HuH-7 (cell line): ENCODE data around the gene TTLL6.
"Not testable (repeated sequence)": the region's sequence is repeated elsewhere in the genome, so short reads cannot be mapped to it uniquely, and the experiment has no call there.

ENCODE experiments used
- DNase-seq: peaks from one replicate; pipeline ENCODE4 v3.0.0; 2011; ENCODE audit warnings: low spot score

Gene TTLL6

DNA sequence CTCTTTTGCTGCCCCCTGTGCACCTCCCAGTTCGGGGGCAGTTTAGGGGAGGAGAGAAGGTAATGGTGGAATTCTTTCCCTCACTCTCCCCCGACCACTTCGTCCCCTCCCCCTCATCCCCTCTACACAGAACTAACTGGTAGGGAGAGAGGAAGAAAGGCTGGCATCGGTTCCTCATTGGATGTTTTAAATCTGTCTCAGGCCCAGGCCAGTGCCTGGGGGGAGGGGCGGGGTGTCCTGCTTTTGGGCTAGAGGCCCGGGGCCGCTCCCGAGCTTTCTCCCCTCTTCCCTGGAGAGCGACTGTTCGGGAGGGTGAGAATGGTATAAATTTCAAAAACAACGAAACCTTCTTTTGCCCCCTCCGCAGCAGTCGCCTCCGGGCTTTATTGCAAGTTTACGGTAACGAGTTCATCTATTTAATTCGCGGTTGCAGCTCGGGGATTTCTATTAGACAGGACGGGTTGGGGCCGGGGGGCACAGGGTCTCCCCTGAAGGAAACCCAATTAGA, 94.1 kb downstream of the TTLL6 start, which contains the start of gene PRAC2:
PRAC2 (plus strand) TSS at position 271 of the 508 bp plus-strand sequence. CDS start 1,226 bp downstream, outside the sequence.
- DNase-seq: no peak

DNA sequence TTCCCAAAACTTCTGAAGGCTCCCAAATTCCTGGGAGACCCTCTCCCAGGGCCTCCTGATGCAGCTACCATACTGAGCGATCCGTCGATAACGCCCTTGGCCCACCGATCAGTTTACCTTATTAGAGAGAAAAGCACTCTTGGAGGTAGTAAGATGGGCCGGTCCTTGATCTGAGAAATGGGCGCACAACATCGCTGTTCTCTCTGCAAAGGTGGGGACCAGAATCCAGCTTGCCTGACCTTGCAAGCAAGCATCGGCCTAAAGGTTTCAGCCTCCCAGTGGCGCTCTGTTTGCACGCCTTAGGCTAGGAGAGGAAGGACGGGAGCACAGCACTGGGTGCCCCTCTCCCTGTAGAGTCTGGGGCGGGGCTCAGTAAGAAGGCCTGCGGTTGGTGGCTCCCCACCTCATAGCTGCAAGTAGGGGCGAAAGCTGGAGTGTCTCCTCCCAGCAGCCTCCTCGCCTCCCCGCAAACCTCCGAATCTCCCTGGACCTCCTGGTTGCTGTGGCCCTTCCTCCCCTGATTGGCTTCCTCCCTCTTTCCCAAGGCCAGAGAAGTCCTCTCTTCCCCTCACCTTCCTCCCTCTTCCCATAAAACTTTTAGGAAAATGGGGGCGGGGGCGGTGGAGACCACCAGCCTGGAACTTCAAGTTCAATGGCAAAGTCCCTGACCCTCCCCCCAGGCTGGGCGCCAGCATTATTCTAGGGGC, 94.7 kb downstream of the TTLL6 start, which contains the start of gene PRAC1:
PRAC1 (minus strand) TSS at position 318 of the 707 bp plus-strand sequence; CDS start at position 192, 126 bp downstream.
- no peak for DNase-seq

DNA sequence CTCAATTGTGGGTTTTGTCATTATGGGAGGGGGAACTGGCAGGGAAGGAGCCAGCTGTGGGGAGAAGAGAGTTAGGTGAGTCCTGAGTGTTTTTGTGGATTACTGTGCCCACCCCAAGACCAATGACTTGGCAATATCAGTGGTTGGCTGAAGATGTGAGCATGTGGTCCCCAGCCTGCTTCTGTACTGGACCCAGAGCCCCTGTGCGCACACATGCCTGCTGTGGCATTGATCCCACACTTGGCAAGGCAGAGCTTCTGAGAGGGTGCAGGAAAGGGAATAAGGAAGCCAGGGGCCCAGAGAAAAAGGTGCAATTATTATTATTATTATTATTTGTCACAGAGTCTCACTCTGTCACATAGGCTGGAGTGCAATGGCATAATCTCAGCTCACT, 96.0 kb downstream of the TTLL6 start:
- no peak for DNase-seq

DNA sequence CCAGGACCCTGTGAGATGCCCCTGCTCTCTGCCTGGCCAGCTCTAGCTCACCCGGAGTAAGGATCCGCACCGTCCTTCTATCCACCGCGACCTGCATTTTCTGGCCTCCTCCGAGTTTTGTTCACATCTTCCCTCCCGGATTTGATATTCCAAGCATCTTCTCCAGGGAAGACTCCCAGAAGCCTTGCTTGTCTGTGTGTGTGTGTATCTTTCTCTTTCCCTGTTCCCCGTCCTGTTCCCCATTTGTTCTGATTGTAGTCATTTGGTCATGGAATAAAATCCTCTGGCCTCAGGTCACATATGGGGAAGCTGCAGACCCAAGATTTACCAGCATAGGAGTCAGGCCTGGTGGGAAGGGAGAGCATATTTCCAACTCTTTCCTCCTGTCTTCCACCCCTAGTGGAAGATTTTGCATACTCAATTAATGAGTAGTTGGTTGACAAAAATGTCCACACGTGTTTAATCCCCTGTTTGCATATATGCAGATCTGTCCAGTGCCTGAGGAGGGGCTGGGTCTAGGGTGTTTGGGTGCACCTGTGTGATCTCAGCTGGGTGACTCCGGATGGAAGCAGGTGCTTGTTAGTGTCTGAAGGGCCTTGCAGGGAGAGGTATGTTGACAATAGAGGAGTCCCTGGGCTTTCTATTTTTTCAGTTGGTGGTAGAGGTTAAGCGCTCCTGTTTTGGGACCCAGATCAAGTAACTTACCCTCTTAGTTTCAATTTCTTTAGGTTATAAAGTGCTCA, 96.6 kb downstream of the TTLL6 start:
- DNase-seq: no peak

DNA sequence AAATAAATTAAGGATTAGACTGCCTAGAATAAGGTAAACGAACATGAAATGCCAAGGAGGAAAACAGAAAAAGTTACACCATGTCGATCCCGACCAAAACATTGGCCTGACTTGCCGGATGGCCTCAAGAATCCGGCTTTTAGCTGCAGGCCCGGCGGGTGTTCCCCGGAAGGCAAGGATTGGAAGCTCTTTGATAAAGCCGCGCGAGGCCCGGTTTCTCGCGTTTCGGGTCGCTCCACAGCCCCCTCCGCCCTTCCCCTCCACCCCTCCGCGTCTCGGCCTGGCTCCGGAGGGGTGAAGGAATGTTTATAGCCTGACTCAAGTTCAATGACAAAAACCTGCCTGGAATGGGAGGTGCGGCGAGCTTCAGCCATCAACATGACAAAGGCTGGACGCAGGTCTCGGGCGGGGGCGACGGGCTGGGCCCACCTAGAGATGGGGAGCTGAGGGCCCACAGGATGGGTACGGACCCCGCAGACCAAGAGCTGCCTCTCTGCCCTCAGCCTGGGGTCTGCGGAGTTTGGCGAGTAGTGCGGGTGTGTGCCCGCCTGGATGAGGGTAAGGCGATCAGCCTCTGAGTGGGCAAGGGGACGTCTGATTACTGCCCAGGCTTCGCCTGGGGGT, 97.3 kb downstream of the TTLL6 start:
- DNase-seq: no peak

DNA sequence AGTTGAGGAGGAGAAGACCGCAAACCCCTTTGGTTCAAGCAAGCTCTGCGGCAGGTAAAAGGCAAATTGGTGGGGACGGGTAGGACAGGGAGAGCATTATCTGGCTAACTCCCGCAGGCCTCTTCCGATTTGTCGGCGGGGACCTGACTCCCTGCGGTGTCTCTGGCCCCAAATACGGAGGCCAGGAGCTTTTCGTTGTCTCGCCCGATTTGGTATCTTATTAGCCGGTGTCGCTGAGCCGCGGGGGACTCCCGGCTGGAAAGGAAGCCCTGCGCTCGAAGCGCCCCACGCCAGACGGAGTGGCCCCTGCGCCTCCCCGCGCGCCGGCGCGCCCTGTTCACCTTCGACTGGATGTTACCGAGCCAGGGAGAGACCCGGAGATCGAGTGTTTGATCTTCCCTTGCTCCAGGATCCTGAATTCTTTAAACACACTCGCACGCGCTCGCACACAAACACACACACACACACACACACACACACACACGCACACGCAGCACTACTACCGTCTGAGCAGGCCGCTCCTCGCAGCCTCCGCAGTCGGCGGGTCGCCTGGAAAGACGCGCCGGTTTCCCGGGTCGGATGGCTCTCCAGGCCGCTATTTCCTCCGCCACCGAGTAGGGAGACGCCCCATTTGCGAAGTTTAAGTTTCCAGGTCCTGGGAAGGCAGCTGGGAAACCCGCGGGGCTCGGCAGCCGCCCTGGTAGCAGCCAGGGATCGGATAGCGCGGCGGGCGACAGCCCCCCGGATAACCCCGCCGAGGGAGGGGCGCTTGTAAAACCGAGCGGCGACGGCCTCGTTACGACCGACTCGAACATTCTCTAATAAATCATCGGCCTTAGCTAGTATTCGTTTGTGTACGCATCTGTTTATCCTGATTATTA, 98.0 kb downstream of the TTLL6 start:
- DNase-seq: no peak

DNA sequence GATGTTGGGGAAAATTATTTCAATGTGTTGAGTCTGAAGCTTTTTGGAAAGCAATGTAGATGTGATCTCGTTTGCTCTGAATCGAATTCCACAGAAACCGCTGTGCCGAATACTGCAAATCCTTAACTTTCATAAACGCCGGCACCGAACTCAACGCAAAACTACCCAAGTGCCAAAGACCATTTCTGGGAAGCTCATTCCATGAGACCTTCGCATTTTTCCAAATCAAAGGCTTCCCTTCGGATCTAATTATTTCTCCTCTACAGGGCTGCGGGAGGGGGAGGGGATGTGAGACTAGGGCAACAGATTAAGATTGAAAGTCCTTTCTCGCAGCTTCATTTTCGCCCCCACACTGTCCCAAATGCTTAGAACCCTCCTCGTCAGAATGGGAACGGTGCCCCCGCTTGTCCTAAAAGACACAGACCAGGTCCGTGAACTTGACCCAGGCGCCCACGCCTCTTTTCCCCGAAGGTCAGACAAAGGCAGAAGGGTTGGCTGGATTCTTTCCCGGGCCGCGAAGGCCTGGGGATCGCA, 98.7 kb downstream of the TTLL6 start:
- DNase-seq: no peak

DNA sequence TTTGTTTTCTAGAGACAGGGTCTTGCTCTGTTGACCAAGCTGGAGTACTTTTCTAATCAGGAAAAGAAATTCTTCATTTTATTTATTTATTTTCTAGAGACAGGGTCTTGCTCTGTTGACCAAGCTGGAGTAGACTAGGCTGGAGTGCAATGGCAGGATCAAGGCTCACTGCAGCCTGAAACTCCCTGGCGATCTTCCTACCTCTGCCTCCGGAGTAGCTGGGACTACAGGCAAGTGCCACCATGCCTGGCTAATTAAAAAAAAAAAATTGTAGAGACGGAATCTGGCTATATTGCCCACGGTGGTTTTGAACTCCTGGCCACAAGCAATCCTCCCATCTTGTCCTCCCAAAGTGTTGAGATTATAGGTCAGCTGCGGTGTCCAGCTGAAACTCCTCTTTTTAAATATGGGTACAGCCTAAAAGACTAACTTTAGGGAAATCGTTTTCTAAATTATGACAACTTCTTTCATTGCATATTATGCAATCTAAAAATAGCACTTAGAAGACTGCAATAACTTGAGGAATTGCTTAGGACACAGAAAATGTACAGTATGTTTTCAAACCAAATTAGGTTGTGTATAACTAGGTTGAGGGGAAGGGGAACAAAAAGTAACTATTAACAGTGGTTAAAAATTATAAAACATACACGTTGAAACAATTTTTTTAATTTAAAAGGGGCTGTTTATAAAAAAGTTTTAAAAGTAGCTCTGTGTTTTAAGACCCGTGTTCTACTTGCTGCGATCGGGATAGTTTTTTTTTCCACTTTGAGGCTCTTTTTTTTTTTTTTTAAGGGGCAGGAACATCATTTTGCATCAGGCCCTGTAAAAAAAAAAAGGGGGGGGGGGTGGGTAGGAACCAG, 99.4 kb downstream of the TTLL6 start:
- DNase-seq: no peak

DNA sequence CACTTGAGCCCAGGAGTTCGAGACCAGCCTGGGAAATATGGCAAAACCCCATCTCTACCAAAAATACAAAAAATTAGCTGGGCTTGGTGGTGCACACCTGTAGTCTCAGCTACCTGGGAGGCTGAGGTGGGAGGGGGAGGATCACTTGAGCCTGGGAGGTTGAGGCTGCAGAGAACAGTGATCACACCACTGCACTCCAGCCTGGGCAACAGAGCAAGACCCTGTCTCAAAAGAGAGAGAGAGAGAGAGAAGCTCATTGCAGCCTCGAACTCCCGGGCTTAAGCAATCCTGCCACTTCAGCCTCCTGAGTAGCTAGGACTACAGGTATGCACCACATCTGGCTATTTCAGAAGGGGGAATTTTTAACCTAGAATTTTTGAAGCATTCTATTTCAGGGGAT, 100.5 kb downstream of the TTLL6 start:
- DNase-seq: not testable (repeated sequence)

DNA sequence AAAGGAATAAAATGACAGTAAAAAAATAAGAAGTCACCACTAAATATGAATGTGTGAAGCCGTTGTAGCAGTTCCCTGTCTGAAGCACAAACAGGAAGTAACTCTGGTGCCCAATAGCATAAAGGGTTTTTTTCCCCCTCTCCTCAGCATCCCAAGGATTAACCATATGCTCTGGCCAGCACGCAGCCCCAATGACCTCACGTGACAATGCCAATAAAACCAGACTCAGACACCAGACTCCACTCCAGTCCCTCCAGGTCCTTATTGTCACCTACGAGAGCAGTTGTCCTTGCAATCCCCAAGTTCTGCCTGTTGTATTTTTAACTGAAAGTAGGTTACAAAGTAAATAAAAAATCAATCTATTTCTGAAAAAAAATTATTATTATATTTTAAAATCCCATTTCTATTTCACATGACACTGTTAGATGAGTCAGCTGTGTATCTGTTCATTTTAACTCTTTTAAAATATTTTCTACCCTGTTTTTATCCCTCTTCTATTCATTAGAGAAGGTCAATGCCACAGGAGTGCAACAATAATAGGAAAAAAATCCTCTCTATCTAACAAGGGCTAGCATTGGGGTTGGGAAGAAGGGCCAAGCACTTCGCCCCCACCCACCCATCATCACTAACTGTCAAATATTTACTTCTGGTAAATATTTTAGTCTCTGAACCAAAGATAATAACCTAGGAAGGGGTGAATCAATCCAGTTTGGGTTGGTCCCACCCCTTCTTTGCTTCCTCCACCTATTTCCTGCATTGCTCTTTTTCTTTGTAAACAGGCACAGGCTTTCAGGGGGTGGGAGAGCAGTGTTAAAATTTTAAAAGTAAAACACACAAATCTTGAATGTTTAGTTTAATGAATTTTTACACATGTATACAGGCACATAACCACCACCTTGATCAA, 101.3 kb downstream of the TTLL6 start:
- no peak for DNase-seq
